Fibroblast of peridontal ligament (primary cell): Measurements from ENCODE around the gene YIPF7.
A peak's percentile ranks its signal among the peaks of the same experiment; 100 is the strongest.

Source experiments
- DNase-seq: peaks from one replicate; pipeline ENCODE4 v3.0.0-alpha.2; 2010; ENCODE audit errors: extremely low read depth

The YIPF7 gene

DNA sequence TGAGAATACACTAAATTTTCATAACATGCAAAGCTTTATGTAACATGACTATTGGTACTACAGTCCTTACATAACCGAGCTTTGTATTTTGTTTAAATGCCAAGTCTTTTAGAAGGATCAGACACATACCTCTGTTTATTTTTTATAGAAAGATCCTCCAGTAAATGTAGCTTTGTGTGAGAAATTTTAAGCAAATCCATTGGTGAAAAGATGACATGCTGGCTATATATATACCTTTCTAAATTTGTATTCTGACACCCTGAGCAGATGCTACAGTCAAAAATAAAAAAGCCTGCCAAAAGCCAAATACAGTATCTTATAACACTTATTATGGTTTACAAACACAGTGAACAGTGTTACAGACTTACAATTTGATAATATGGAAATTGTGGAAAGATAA lies at the start of gene YIPF7:
TSS of gene YIPF7 (minus strand) at position 201 of the 400 bp plus-strand sequence. CDS start 1,525 bp downstream, outside the sequence.
- DNase-seq = no peak

DNA sequence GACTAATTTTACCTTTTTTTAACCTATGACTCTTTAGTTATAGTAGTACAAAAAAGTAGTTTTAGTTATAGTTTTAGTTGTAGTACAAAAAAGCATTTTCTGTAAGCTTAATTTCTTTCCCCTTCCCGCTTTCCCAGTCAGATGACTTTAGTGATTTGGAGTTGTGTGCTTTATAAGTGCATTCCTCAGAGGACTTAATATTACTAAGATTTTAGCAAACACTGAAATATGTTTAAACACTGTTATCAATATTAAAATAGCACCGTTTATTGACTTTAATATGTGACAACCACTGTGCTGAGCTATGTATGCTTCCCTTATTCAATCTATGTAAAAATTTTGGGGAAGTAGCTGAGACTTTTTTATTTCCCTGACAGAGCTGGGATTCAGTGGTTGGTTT lies 49.6 kb upstream of the YIPF7 start:
- DNase-seq = no peak

DNA sequence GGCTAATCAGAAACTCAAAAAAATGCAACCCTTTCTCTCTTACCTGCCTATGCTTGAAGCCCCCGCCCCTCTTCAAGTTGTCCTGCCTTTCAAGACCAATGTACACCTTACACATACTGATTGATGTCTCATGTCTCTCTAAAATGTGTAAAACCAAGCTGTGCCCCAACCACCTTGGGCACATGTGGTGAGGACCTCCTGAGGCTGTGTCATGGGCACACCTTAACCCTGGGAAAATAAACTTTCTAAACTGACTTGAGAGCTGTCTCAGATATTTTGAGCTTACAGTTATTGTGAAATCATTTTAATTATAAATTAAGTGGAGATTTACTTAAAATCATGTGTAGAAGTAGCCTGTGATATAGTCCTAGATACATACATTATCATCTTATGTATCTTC lies 49.0 kb upstream of the YIPF7 start:
- DNase-seq = no peak

DNA sequence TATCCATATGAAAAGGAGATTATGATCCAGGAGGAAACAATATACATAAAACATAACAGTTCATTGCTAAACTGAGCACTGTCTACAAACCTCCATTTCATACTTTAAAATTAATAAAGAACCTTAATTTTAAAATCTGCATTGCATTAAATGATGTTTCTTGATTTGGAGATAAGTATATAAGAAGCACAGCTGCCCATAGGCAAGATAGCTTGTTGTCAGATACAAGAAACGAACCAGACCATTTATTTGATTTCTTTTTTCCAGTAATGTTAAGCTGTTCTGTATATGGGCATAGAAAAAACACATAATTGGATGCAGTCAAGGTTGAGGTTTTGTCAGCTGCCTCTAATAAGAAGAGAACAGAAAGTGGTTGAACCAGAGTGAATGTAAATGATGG lies 33.2 kb upstream of the YIPF7 start:
- DNase-seq = no peak

DNA sequence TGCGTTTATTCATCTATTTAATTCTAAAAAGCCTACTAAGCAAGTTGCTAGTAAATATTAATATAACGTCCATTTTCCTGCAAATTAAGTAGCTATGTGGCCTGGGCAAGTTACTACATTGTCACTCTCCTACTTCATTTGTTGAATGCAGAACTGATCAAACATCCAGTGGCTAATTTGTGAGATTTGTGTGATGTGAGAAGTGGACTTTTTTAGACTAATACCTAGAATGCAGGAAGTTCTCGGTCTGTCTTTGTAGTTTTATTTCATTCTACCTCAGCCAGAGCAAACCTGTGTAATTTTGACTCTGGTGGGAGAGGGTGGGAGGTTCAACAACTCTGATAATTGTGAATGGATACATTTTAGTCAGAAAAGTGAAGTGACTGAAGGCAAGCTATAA lies 27.6 kb upstream of the YIPF7 start:
- DNase-seq = no peak

DNA sequence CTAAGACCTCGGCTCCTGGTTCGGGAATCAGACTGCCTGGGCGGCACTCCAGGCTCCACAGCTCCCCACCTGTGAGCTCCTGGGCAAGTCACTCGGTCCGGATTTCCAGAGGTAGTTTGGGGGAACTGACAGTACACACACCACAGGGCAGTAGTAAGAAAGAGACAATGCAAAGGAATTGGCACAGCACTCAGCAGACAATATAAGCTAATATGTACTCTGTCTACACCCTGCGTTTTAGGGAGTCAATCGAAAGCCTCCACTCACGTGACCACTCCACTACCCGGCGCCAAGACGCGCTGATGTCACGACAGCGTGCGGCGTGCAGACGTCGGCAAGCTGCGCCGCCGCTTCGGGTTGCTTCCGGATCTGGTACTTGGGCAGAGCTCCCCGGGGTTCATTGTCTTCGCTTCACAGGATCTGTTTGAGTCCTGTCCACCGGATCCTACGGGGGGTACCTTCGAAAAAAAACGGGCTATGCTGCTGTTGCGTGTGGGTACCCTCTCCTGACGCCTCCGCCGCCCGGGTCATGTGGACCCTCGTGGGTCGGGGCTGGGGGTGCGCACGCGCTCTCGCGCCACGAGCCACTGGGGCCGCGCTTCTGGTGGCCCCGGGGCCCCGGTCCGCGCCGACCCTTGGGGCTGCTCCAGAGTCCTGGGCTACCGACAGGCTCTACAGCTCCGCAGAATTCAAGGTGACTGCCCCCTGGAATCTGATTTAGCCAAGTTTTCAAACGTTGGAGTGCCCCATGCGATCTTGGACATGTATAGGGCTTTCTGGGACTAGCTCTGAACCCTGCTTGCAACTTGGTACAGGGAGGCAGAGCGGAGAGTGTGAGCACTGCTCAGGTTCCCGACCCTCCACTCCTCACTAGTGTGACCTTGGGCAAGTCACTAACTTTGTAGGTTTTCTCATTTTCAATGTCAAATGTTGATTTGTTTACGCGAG lies 26.9 kb upstream of the YIPF7 start, which contains the start of gene GUF1:
TSS of gene GUF1 (plus strand) at position 327 of the 948 bp plus-strand sequence. CDS start at position 530, 203 bp downstream.
- DNase-seq = peak; percentile 88

DNA sequence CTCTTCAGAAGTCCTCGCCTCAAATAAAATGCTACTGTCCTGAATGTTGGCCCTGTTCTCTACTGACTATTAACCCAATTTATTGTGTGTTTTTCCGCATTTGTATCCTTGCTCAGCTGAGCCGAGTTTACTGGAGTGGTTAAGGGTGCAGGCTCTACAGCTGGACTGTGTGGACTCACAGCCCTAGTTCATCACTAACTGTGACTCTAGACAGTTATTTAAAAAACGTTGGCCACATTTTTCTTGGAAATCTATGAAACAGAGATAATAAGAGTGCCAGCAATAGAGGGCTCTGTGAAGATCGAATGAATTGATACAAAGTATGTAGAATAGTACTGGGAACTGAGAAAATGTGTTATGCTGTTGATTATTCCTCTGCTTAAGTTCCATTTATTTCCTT lies 23.9 kb upstream of the YIPF7 start:
- no peak for DNase-seq

DNA sequence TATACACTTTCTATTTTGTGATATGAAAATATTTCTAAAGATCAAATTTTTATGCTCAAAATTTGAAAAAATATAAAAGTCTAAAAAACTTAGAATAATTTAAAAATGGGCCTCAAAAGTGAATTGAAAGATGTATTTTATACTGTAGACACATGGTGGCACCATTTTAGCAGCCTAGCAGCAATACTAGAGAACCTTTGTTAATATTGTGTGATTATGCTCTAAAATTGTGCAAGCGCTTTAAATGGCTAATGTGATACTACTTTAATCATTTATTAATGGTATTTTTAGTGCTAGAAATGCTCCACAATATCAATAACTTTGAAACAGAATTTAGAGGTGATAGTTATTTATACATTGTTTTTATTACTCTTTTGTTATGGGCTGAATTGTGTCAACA lies 23.0 kb upstream of the YIPF7 start:
- peak; percentile 5 for DNase-seq

DNA sequence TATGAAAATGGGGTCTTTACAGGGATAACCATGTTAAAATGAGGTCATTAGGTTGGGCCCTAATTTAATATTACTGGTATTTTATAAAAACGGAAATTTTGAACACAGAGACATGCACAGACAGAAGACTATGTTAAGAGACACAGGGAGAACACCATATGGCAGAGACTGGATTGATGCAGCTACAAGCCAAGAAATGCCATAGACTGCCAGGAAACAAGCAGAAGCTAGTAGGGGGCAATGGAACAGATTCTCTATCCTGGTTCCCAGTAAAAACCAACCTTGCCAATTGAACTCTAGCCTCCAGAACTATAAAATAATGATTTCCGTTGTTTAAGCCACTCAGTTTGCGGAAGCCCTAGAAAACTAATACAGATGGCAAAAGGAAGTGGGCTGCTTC lies 20.2 kb upstream of the YIPF7 start:
- no peak for DNase-seq

DNA sequence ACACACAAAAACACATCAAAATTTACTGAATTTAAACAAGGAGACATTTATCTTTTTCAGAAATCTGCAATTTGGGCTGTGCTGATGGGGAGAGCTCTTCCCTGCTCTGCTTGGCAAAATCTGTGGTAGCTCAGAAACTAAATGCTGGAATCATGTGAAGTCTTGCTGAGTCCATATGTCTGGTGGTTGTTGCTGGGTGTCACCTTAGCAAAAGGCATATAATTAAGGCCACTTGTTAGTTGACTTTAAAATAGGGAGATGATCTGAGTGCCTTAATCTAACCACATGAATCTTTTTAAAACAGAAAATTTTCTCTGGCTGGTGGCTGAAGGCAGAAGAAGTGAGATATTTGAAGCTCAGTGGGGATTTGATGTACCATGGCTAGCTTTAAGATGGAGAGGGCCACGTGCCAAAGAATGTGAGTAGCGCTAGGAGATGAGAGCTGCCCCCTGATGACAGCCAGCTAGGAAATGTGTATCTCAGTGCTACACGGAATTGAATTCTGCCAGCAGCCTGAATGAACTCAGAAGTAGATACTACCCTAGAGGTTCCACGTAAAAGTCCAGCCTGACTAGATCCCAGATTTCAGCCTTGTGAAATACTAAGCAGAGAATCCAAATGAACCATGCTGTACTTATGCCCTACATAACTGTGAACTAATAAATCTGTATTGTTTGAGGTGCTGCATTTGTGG lies 19.2 kb upstream of the YIPF7 start:
- DNase-seq = no peak

DNA sequence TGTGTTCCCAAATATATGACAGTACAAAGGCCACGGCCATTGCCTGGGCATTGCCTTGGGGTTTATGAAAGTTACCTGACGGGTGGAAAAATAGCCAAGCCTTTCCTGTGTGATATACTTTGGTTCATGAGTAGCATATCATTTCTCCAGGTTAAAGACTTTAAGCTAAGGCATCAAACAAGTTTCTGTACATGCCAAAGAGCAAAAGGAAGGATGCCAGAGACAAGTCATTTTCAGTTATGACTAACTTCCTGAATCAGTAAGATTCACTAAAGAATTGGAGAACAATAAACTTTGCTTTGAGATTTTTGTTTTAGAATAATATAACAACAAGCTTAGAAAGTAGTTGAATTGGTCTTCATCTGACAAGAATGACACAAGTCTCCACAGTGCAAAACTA lies 17.1 kb upstream of the YIPF7 start:
- DNase-seq = no peak

DNA sequence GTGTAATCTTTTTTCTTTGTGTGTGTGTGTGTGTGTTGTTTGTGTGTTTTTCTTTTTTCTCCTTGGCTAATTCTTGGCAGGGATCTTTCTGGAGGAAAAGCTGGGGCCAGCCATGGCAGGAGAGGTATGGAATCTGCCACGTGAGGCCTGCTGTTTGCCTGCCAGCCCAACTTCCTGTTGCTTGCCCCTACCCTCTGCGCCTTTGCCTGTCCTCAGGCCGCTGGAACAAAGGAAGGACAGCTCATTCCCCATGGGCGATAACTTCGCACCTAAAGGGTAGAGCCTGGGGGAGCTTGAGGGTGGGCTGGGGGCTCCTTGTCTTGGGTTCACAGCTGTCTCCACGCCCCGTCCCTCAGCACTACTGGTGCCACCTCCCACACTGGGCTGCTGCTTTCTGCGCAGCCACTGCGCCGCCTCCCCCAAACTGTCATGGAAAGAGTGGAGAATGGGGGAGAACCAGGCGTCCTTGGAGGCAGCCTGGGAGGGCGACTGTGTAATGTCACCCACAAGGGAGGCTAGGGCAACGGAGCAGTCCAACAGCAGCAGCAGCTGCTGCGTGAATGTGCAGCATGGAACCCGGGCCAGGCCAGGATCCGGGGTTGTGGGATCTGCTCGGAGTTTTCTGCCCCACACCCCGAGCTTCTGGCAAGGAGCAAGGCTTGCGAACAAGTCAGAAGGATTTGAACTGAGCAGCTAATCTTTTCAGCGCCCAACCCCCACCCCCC lies 12.3 kb upstream of the YIPF7 start:
- no peak for DNase-seq

DNA sequence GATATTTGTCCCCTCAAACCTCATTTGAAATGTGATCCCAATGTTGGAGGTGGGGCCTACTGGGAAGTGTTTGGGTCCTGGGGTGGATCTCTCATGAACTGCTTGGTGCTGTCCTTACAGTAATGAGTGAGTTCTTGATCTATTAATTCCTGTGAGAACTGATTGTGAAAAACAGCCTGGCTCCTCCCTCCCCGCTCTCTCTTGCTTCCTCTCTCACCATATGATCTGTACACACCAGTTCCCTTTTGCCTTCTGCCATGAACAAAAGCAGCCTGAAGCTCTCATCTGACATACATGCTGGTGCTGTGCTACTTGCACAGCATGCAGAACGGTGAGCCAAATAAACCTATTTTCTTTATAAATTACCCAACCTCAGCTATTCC lies 11.2 kb upstream of the YIPF7 start:
- no peak for DNase-seq

DNA sequence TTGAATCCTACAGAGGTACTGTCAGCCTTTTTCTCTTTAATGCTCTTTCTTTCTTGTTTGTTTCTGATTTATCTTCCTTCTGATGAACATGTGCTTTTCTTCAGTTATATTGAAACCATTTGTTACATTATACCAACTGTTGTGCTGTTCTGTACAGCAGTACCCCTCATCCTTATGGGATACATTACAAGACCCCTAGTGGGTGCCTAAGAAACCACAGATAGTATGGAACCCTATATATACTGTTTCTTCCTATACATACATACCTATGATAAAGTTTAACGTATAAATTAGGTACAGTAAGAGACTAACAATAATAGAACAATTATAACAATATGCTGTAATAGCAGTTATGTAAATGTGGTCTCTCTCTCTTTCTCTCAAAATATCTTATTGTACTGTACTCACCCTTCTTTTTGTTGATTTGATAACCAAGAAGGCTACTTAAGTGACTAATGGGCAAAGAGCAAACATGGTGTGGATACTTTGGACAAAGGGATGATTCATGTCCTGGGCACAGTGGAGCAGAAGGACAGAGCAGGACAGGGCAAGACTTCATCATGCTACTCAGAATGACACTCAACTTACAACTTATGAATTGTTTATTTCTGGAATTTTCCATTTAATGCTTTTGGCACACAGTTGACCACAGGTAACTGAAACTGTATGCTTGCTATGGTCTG lies 10.7 kb upstream of the YIPF7 start:
- DNase-seq = no peak

DNA sequence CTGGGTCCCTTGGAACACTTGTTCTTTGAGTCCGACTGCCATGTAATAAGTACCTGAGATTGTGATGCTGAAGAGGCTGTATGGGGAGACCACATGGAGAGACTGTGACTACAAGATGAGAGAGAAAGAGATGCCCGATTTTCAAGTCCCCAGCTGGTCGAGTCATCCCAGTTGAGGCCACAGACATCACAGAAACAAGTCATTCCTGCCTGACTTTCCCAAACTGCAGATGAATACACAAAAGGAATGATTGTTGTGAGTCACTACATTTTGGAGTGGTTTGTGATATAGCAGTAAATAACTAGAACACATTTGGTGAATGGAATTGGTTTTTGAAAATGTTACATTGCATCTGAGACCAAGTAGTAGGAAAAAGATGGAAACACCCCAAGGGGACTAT lies 9.0 kb upstream of the YIPF7 start:
- no peak for DNase-seq

DNA sequence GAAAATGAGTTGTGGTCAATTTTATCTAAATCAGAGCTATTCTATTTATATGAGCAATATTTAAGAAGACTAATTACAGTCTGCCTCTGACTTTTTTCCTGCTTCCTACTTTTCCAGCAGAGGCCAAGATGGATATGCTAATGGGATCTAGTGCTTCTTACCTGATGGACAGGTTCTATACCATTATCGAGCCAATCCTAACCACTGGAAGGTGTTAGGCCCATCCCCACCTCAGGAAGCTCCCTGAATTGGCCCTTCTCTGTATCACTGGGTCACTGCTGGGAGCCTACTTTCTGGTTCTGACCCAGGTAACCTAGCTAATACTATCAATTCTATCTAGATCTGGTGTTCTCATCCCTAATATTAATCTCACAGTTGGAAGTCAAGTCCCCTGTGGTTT lies 577 bp upstream of the YIPF7 start:
- DNase-seq = no peak

DNA sequence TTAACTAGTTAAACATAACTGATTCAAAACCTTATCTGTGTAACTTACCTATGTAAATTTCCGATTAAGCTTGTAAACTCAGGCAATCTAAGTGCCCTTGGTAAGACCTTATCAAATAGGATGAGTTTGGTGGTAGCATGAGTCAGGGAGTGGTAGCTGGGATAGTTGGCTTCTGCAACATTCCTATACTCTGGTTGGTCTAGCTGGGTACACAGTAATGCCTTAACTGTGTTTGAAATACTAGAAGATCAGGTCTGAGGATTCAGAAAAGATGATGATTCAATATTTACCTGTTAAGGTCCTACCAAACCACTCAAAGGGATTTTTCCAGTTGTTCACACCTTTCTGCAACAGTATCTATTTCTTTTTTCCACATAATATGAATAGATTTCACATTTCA lies 5.3 kb downstream of the YIPF7 start:
- DNase-seq = no peak

DNA sequence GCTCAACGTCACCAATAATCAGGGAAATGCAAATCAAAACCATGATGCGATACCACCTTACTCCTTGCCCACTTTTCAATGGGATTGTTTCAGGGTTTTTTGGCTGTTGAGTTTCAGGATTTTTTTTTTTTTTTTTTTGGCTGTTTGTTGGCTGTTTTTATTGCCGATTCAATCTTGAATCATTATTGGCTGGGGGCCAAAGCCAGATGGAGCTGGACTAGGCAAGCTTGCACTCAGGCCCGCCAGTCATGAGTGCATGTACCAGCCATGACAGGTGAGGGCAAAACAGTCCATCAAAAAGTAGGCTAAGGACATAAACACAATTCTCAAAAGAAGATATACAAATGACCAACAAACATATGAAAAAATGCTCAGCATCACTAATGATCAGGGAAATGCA lies 13.3 kb downstream of the YIPF7 start:
- DNase-seq = no peak

DNA sequence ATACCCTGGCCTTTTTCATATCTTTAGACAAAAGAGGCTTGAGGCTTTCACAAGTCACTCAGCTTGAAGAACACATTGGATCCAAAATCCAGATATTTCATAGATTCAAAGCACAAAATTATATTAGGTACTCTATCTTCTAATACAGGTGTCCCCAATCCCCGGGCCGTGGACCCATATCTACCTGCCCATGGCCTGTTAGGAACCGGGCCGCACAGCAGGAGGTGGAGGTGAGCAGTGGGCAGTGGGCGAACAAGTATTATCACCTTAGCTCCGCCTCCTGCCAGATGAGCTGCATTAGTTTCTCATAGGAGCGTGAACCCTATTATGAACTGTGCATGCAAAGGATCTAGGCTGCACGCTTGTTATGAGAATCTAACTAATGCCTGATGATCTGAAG lies 18.7 kb downstream of the YIPF7 start:
- no peak for DNase-seq

DNA sequence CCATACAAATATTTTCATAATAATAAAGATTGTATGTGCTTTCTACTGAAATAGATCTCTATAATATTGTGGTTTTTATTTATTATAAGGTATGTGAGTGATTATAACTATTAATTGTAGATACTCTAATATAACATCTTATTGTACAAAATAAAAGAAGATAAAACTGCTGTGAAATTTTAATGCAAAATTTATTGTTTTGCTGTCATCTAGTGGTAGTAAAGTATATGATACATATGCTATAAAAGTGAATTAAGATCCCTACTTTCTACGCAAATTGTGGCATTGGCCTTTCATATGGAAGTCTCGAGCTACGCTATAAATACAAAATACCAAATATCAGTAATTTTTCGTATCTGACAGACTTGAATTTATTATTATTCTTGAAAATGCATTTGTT lies 19.3 kb downstream of the YIPF7 start:
- DNase-seq = peak; percentile 1

DNA sequence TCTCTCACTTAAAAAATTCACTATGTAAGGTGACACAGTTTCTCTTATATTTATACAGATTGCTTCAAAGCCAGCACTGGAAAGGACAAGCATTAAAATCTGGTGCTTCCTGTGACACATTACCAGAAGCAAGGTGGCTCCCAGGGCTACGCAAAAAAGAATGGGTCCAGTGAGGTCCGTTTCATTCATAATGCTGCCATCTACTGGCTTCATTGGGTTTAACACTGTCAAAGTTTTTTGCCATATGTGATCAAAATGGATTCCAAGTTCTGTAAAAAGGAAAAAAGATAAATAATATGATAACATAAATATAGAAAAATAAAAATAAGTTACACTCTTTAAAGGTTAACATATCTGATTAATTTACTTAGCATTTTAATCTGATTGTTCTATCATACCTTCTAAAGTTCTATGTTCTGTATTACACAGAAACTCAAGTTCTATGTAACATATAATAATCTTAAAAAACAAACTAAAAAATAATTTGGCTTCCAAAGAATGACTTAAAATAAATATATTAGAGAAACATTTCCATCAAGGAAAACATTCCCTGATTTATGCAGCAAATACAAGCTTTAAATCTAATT lies 22.1 kb downstream of the YIPF7 start:
- DNase-seq = peak; percentile 56
